Peyer's patch (tissue), 4 donors: ENCODE measurements around the gene CHFR.

Experiments used
- POLR2A ChIP-seq, 2 donors: fragments of 450-650 bp; IDR thresholded peaks; one replicate each; pipeline ENCODE4 v1.5.1; 2017; ENCODE audit warnings: antibody characterized with exemption in 2 of 2, mild to moderate bottlenecking in 2 of 2, moderate library complexity in 2 of 2
- TF ChIP-seq, protein P1 (sequence below), 6 experiments: fragments of 450-650 bp in 4 of 6; fragments of 200-600 bp in 2 of 6; sonication (generic) in 1 of 6; IDR thresholded peaks; one replicate each; pipeline ENCODE4 v1.5.1; 2017 to 2019; ENCODE audit warnings: antibody characterized with exemption in 6 of 6, mild to moderate bottlenecking in 3 of 6, moderate library complexity in 1 of 6

DNA sequence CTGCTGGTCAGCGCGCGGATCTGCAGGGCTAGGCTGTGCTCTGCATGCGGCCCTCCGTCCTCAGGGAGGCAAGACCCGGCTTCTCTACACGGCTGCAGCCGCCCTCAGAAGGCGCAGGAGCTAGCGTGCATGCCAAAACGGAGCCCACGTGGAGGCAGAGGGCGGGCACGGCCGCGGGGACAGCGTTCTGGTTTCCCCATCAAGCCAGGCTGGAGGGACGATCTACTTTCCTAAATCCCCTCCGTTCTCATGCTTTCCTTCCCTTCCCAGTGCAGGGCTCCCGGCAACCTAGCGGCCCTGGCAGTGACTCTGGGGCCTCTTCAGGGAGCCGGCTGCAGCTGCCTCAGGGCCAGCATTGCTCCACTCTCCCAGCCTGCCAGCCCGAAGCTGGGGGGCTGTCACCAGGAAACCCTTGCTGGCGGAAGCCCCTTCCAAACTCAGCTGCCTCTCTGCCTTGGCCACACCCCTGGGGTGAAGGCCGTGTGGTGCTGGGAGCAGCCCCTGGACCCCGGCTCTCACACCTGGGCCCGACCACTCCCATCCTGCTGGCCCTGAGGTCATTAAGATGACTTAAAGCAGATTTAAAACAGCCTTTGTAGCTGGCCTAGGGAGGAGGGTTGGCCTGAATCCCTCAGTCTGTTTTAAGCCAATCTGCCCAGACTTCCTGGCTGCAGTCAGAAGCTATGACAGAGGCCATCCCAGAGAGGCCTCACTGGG is 49.6 kb downstream of the CHFR start:
- no peak for TF ChIP-seq POLR2A (IDR thresholded peaks at IDR 0.05)
- TF ChIP-seq, protein P1, sequence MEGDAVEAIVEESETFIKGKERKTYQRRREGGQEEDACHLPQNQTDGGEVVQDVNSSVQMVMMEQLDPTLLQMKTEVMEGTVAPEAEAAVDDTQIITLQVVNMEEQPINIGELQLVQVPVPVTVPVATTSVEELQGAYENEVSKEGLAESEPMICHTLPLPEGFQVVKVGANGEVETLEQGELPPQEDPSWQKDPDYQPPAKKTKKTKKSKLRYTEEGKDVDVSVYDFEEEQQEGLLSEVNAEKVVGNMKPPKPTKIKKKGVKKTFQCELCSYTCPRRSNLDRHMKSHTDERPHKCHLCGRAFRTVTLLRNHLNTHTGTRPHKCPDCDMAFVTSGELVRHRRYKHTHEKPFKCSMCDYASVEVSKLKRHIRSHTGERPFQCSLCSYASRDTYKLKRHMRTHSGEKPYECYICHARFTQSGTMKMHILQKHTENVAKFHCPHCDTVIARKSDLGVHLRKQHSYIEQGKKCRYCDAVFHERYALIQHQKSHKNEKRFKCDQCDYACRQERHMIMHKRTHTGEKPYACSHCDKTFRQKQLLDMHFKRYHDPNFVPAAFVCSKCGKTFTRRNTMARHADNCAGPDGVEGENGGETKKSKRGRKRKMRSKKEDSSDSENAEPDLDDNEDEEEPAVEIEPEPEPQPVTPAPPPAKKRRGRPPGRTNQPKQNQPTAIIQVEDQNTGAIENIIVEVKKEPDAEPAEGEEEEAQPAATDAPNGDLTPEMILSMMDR (IDR thresholded peaks at IDR 0.05) = no peak
